GM18858 (cell line): Measurements from ENCODE around the gene BCL11A.

Source experiments
- ATAC-seq: cut with Tn5 transposase; IDR thresholded peaks from one replicate; pipeline ENCODE4 v1.9.1; 2021; ENCODE audit not compliant: unreplicated experiment

Gene BCL11A

GRCh38 chr2:60546756-60547420 lies 6.6 kb downstream of the BCL11A start:
- no peak for ATAC-seq

GRCh38 chr2:60544954-60545560 lies 8.4 kb downstream of the BCL11A start:
- peak; percentile 41 for ATAC-seq

GRCh38 chr2:60544062-60544461 lies 9.4 kb downstream of the BCL11A start:
- ATAC-seq = no peak

- ATAC-seq = no peak
These were observed 12.3 kb downstream of the BCL11A start for GRCh38 chr2:60541056-60541651.

- ATAC-seq = no peak
These were observed 13.4 kb downstream of the BCL11A start for GRCh38 chr2:60540074-60540473.

- no peak for ATAC-seq
These were observed 14.3 kb downstream of the BCL11A start for GRCh38 chr2:60539140-60539539.

- ATAC-seq = no peak
These were observed 15.4 kb downstream of the BCL11A start for GRCh38 chr2:60538101-60538500.

- no peak for ATAC-seq
These were observed 16.7 kb downstream of the BCL11A start for GRCh38 chr2:60536746-60537145.

GRCh38 chr2:60535685-60536312 lies 17.7 kb downstream of the BCL11A start:
- ATAC-seq = peak; percentile 84

GRCh38 chr2:60534892-60535684 lies 18.4 kb downstream of the BCL11A start:
- no peak for ATAC-seq

- no peak for ATAC-seq
These were observed 19.3 kb downstream of the BCL11A start for GRCh38 chr2:60534052-60534685.

- ATAC-seq = no peak
These were observed 20.1 kb downstream of the BCL11A start for GRCh38 chr2:60533101-60534051.

GRCh38 chr2:60532421-60532820 lies 21.0 kb downstream of the BCL11A start:
- no peak for ATAC-seq

- no peak for ATAC-seq
These were observed 21.7 kb downstream of the BCL11A start for GRCh38 chr2:60531701-60532133.

- ATAC-seq = no peak
These were observed 22.7 kb downstream of the BCL11A start for GRCh38 chr2:60530660-60531281.

GRCh38 chr2:60529785-60530627 lies 23.4 kb downstream of the BCL11A start:
- ATAC-seq = no peak

GRCh38 chr2:60529136-60529784 lies 24.2 kb downstream of the BCL11A start:
- ATAC-seq = no peak
